GM12878 (cell line): ENCODE measurements around the gene GOLGA8R. TPM values are rescaled to one million over a fixed set of nuclear protein-coding genes. Genes with fewer than 3 reads are reported as not detected.
"Not testable (repeated sequence)": the region's sequence is repeated elsewhere in the genome, so short reads cannot be mapped to it uniquely, and the experiment has no call there.

ENCODE experiments used
- ATAC-seq: fragments of 200-7000 bp; cut with Tn5 transposase; 3 replicates; pipeline ENCODE4 v1.9.1; 2020; ENCODE audit warnings: mild to moderate bottlenecking, moderate library complexity
- BruUV-seq: library from RNA; stranded (reverse); fragments of 400-500 nt; replicated peaks from 2 replicates; lab custom pipeline; 2021; lab: Mats Ljungman, UMichigan
- CTCF ChIA-PET: fragments of 300-600 bp; sonication (Branson Sonifier 250); formaldehyde crosslinking; extraction: SDS; loops from one replicate; lab custom pipeline; 2021; ENCODE audit warnings: inconsistent platforms; lab: Yijun Ruan, JAX
- POLR2A ChIA-PET: fragments of 350-600 bp; formaldehyde crosslinking; extraction: SDS; loops from one replicate; lab custom pipeline; 2021; ENCODE audit warnings: inconsistent platforms; lab: Charles Lee
- RAD21 ChIA-PET: fragments of 300-600 bp; sonication (Branson Sonifier 250); formaldehyde crosslinking; loops from one replicate; lab custom pipeline; 2023; ENCODE audit warnings: antibody characterized with exemption; ENCODE audit not compliant: unreplicated experiment; lab: Charles Lee
- SMC1A ChIA-PET: fragments of 300-600 bp; sonication (Branson Sonifier 250); formaldehyde crosslinking; loops from one replicate; lab custom pipeline; 2023; ENCODE audit not compliant: unreplicated experiment, uncharacterized antibody; lab: Charles Lee
- DNase-seq: peaks from one replicate; pipeline ENCODE4 v3.0.0-alpha.2; 2011; ENCODE audit warnings: low read depth, low spot score
- FAIRE-seq: peaks from 3 replicates; lab custom pipeline; 2011; peaks lifted over from hg19 to GRCh38; lab: Jason Lieb, UNC
- H2AFZ ChIP-seq: 2 replicates; pipeline ENCODE4 v1.6.0; 2011; ENCODE audit warnings: low read depth, low read length, control low read depth; ENCODE audit not compliant: control insufficient read depth
- H3K27ac ChIP-seq: 2 replicates; pipeline ENCODE4 v1.5.1; 2011; ENCODE audit warnings: control low read depth; ENCODE audit not compliant: control insufficient read depth, insufficient read depth
- H3K27me3 ChIP-seq, 2 experiments: replicated peaks in 1 of 2; 2 replicates each; pipeline versions ENCODE4 v1.6.0 to v1.6.1; 2011; ENCODE audit warnings: low read length in 1 of 2; ENCODE audit not compliant: control insufficient read depth in 2 of 2, insufficient read depth in 2 of 2
- H3K36me3 ChIP-seq, 2 experiments: 2 replicates each; pipeline ENCODE4 v1.5.1; 2011; ENCODE audit warnings: low read length in 1 of 2; ENCODE audit not compliant: control insufficient read depth in 2 of 2, insufficient read depth in 2 of 2
- H3K4me1 ChIP-seq: 2 replicates; pipeline ENCODE4 v1.6.1; 2011; ENCODE audit warnings: mild to moderate bottlenecking, low read length, moderate library complexity, mixed read lengths; ENCODE audit not compliant: control insufficient read depth, insufficient read depth
- H3K4me2 ChIP-seq: 2 replicates; pipeline ENCODE4 v1.6.0; 2011; ENCODE audit warnings: control low read depth; ENCODE audit not compliant: control insufficient read depth, insufficient read depth
- H3K4me3 ChIP-seq: fragments of 200-600 bp; sonication (generic); 2 replicates; pipeline ENCODE4 v1.5.1; 2016
- H3K79me2 ChIP-seq: 2 replicates; pipeline ENCODE4 v1.6.0; 2011; ENCODE audit warnings: low read length; ENCODE audit not compliant: control insufficient read depth, insufficient read depth
- H3K9ac ChIP-seq: 2 replicates; pipeline ENCODE4 v1.8.0; 2011; ENCODE audit warnings: low read length, control low read depth, mixed read lengths; ENCODE audit not compliant: control insufficient read depth, insufficient read depth
- H3K9me3 ChIP-seq: replicated peaks from 3 replicates; pipeline ENCODE4 v1.5.1; 2011; ENCODE audit warnings: mild to moderate bottlenecking, low read length; ENCODE audit not compliant: control insufficient read depth, insufficient read depth
- H4K20me1 ChIP-seq: 2 replicates; pipeline ENCODE4 v1.6.0; 2011; ENCODE audit not compliant: control insufficient read depth, insufficient read depth
- WGBS: methylation state at CpG from one replicate; pipeline ENCODE4 v1.1.6; 2016; ENCODE audit warnings: low lambda C conversion rate; ENCODE audit not compliant: insufficient replicate concordance, insufficient coverage; ENCODE audit errors: missing lambda C conversion rate; 5-methylcytosine and 5-hydroxymethylcytosine counted together
- in situ Hi-C: fragments of 300-500 bp; cut with MboI; formaldehyde crosslinking; loops from 9 replicates; pipeline ENCODE4 v1.14.3; 2018; ENCODE audit warnings: mixed read lengths
- intact Hi-C: fragments of 100-400 bp; cut with micrococcal nuclease; formaldehyde crosslinking; loops from one replicate; pipeline ENCODE4 v1.14.2; 2022; ENCODE audit not compliant: unreplicated experiment
- polyA plus RNA-seq, 11 experiments: library from polyadenylated mRNA; depleted of rRNA in 4 of 11; unstranded in 6 of 11; stranded (reverse) in 5 of 11; fragments of >200 nt; fragmentation: Nextera tagmentation in 4 of 11; fragmentation: Illumina TruSeq in 1 of 11; extraction: Ambion mirVana in 4 of 11; extraction: Trizol in 1 of 11; gene quantifications; 1 replicate in 1 of 11; 2 replicates in 10 of 11; pipeline versions ENCODE4 v1.2.1 to v1.2.3, GENCODE V29; 2011 to 2016; ENCODE audit warnings: inconsistent platforms in 2 of 11, missing spikeins in 2 of 11, low read depth in 1 of 11
- total RNA-seq, 4 experiments: library from RNA; depleted of rRNA in 3 of 4; stranded (reverse); fragments of >200 nt in 3 of 4; fragmentation: Illumina TruSeq in 1 of 4; extraction: Trizol in 1 of 4; gene quantifications; 2 replicates each; pipeline versions ENCODE4 v1.2.1 to v1.2.3, GENCODE V29; 2013 to 2021

The GOLGA8R gene
- total and polyA plus RNA-seq, 10 of the 15 experiments (the other 5 are each of a cell fraction or from before 2014, with no cell fraction given): 0.03 to 0.13 (median 0.05) TPM; not detected in 6

DNA sequence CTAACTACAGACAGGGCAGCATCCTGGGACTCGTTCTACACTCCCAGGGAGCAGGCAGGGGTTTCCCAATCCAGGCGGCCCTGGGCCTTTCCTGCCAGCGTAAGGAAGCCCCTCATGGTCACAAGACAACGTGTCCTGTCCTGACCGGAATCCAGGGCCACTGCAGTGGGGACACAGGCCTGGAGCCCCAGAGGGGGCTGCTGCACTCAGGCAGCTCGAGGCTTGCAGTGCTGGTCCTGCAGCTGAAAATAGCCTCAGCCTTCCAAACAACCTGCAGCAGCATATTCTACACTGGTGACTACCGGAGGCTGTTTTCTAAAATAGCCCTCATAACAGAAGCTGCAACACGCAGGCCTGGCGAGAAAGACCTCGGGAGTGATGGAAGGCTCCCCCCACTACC is 39.2 kb downstream of the GOLGA8R start:
- WGBS: no CpG with 5 or more reads among the region's 10 CpGs
- H3K9me3 ChIP-seq, ATAC-seq, RAD21 ChIA-PET, intact Hi-C loops, POLR2A ChIA-PET, FAIRE-seq, SMC1A ChIA-PET, BruUV-seq, H4K20me1 ChIP-seq, H3K27ac ChIP-seq, H2AFZ ChIP-seq, H3K4me2 ChIP-seq, DNase-seq, H3K27me3 ChIP-seq, CTCF ChIA-PET, H3K4me1 ChIP-seq, H3K79me2 ChIP-seq, H3K9ac ChIP-seq, H3K36me3 ChIP-seq, H3K4me3 ChIP-seq: not testable (repeated sequence)
- in situ Hi-C loops: loop anchor here (25.0 kb wide), 1 partner anchor 1762 kb away; no protein-coding TSS in a partner anchor

DNA sequence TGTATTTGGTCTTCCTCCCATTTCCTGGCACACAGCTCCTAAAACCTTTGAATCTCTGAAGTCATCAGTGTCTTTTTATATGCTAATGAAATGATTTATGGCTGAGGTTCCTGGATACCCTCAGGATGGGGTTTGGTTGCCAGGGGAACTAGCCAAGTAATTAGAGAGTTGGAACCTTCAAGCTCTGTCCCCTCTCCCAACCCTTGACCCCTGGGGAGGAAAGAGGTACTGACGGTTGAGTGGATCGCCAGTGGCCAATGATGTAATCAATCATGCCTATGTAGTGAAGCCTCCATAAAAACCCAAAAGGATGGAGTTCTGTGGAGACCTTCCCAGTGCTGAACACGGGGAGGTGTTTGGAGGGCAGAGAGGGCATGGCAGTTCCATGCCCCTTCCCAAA is 45.8 kb downstream of the GOLGA8R start:
- SMC1A ChIA-PET, H3K27ac ChIP-seq, CTCF ChIA-PET, H3K4me2 ChIP-seq, ATAC-seq, H3K9me3 ChIP-seq, in situ Hi-C loops, H3K4me1 ChIP-seq, intact Hi-C loops, H3K27me3 ChIP-seq, H3K9ac ChIP-seq, H4K20me1 ChIP-seq, DNase-seq, H2AFZ ChIP-seq, BruUV-seq, FAIRE-seq, H3K79me2 ChIP-seq, POLR2A ChIA-PET, H3K4me3 ChIP-seq, RAD21 ChIA-PET, H3K36me3 ChIP-seq: not testable (repeated sequence)
- WGBS: no CpG with 5 or more reads among the region's 3 CpGs

DNA sequence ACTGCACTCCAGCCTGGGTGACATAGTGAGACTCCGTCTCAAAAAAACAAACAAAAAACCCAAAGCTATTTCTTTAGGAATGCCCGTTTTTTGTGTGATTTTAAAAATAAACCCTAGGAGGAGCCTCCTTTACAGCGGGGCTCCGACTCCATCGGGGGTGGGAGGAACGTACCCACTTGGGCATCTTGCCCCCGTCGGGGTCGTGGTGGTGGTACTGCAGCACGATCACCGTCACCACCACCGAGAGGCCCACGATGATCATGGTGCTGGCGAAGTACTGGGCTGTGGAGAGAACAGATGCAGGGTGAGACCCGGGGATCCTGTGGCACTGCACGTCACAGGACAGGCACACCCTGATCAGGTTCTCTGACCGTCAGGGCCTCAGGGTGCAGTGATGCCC is 46.8 kb downstream of the GOLGA8R start:
- H3K4me3 ChIP-seq, in situ Hi-C loops, H2AFZ ChIP-seq, BruUV-seq, POLR2A ChIA-PET, H3K79me2 ChIP-seq, H3K36me3 ChIP-seq, H4K20me1 ChIP-seq, H3K27me3 ChIP-seq, RAD21 ChIA-PET, H3K4me2 ChIP-seq, DNase-seq, FAIRE-seq, H3K9me3 ChIP-seq, CTCF ChIA-PET, intact Hi-C loops, SMC1A ChIA-PET, H3K27ac ChIP-seq, H3K4me1 ChIP-seq, ATAC-seq, H3K9ac ChIP-seq: not testable (repeated sequence)
- WGBS: 35% methylated on average over 13 of the region's 17 CpGs

DNA sequence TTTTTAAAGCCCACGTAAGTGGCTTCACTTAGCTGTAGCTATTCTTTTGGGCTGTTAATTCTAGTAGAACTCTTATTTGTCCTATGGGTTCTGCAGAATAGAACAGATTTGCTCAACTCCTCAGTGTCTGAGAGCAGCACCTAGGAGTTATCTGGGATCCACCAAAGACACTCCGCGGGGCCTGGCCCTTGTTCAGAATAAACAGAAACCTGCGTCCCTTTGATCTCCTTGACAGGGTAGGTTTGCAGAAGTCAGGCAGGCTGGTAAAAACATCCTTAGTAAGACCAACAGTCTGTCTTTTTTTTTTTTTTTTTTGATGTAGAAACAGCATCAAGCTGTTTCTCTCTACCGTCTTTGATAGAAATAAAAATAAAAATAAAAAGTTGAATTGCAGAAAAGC is 52.7 kb downstream of the GOLGA8R start:
- H3K79me2 ChIP-seq, BruUV-seq, FAIRE-seq, RAD21 ChIA-PET, H3K9me3 ChIP-seq, DNase-seq, H3K27ac ChIP-seq, ATAC-seq, POLR2A ChIA-PET, in situ Hi-C loops, H4K20me1 ChIP-seq, SMC1A ChIA-PET, intact Hi-C loops, H3K4me1 ChIP-seq, H3K9ac ChIP-seq, H3K4me3 ChIP-seq, H3K27me3 ChIP-seq, H3K4me2 ChIP-seq, H3K36me3 ChIP-seq, H2AFZ ChIP-seq, CTCF ChIA-PET: not testable (repeated sequence)
- no CpG with 5 or more reads among the region's 5 CpGs for WGBS
